ENCODE results near the gene TCIRG1. TPM values are rescaled to one million over a fixed set of nuclear protein-coding genes. Genes with fewer than 3 reads are reported as not detected.

The TCIRG1 gene
- total RNA-seq, 2 experiments from 2014 or later = 137 to 141 TPM

GRCh38 chr11:68015467-68015866 is 23.4 kb upstream of the TCIRG1 start:
- Mint-ChIP-seq H3K36me3 (ENCODE audit: low read depth) (no peaks in the 10 kb centered on the region), H3K4me1 (ENCODE audit: low read depth) (no peaks in the 10 kb centered on the region), H3K9me3 (no peaks in the 10 kb centered on the region), H3K27ac (no peak overlapping the region), H3K4me3 (no peak overlapping the region), H3K27me3 (ENCODE audit: low read depth) (peaks cover 4% of the 10 kb centered on the region)
- intact Hi-C loops (cut with micrococcal nuclease) = no loop called here
- CTCF ChIA-PET = interaction anchor here (0.7 kb wide), 1 partner anchor 191 kb away, joined by 4 read pairs; no protein-coding TSS in a partner anchor
- no peak for DNase-seq

GRCh38 chr11:68016161-68016903 is 22.5 kb upstream of the TCIRG1 start:
- CTCF ChIA-PET = interaction anchor here (0.7 kb wide), 1 partner anchor 190 kb away, joined by 4 read pairs; no protein-coding TSS in a partner anchor
- Mint-ChIP-seq H3K9me3 (no peaks in the 10 kb centered on the region), H3K4me1 (ENCODE audit: low read depth) (no peaks in the 10 kb centered on the region), H3K27me3 (ENCODE audit: low read depth) (peaks cover 4% of the 10 kb centered on the region), H3K4me3 (no peak overlapping the region), H3K27ac (no peak overlapping the region), H3K36me3 (ENCODE audit: low read depth) (no peaks in the 10 kb centered on the region)
- no peak for DNase-seq
- intact Hi-C loops (cut with micrococcal nuclease) = no loop called here

GRCh38 chr11:68016904-68017817 is 21.7 kb upstream of the TCIRG1 start:
- Mint-ChIP-seq H3K27me3 (ENCODE audit: low read depth) (no peaks in the 10 kb centered on the region), H3K9me3 (no peaks in the 10 kb centered on the region), H3K36me3 (ENCODE audit: low read depth) (no peaks in the 10 kb centered on the region), H3K27ac (no peak overlapping the region), H3K4me3 (no peak overlapping the region), H3K4me1 (ENCODE audit: low read depth) (no peaks in the 10 kb centered on the region)
- no peak for DNase-seq
- intact Hi-C loops (cut with micrococcal nuclease) = no loop called here
- CTCF ChIA-PET = no interaction called here

GRCh38 chr11:68017980-68018729 is 20.7 kb upstream of the TCIRG1 start:
- H3K27ac Mint-ChIP-seq = no peak overlapping the region
- intact Hi-C loops (cut with micrococcal nuclease) = no loop called here
- H3K36me3 Mint-ChIP-seq (ENCODE audit: low read depth) = no peaks in the 10 kb centered on the region
- CTCF ChIA-PET = no interaction called here
- no peak overlapping the region for H3K4me3 Mint-ChIP-seq
- no peaks in the 10 kb centered on the region for H3K9me3 Mint-ChIP-seq
- H3K4me1 Mint-ChIP-seq (ENCODE audit: low read depth) = no peaks in the 10 kb centered on the region
- no peak for DNase-seq
- no peaks in the 10 kb centered on the region for H3K27me3 Mint-ChIP-seq (ENCODE audit: low read depth)

- Mint-ChIP-seq H3K9me3 (no peaks in the 10 kb centered on the region), H3K27ac (no peak overlapping the region), H3K4me3 (no peak overlapping the region), H3K4me1 (ENCODE audit: low read depth) (no peaks in the 10 kb centered on the region), H3K36me3 (ENCODE audit: low read depth) (no peaks in the 10 kb centered on the region), H3K27me3 (ENCODE audit: low read depth) (no peaks in the 10 kb centered on the region)
- DNase-seq = no peak
- CTCF ChIA-PET = no interaction called here
- intact Hi-C loops (cut with micrococcal nuclease) = no loop called here
These were observed 20.1 kb upstream of the TCIRG1 start for GRCh38 chr11:68018730-68019190.

- Mint-ChIP-seq H3K27me3 (ENCODE audit: low read depth) (no peaks in the 10 kb centered on the region), H3K36me3 (ENCODE audit: low read depth) (no peaks in the 10 kb centered on the region), H3K4me3 (no peak overlapping the region), H3K27ac (no peak overlapping the region), H3K4me1 (ENCODE audit: low read depth) (no peaks in the 10 kb centered on the region), H3K9me3 (peaks cover 2% of the 10 kb centered on the region)
- intact Hi-C loops (cut with micrococcal nuclease) = no loop called here
- DNase-seq = no peak
- CTCF ChIA-PET = no interaction called here
These were observed 19.3 kb upstream of the TCIRG1 start for GRCh38 chr11:68019486-68019885.

GRCh38 chr11:68020575-68020974 is 18.2 kb upstream of the TCIRG1 start:
- Mint-ChIP-seq H3K27me3 (ENCODE audit: low read depth) (no peaks in the 10 kb centered on the region), H3K36me3 (ENCODE audit: low read depth) (peaks cover 8% of the 10 kb centered on the region), H3K4me3 (no peak overlapping the region), H3K4me1 (ENCODE audit: low read depth) (no peaks in the 10 kb centered on the region), H3K9me3 (peaks cover 7% of the 10 kb centered on the region), H3K27ac (no peak overlapping the region)
- intact Hi-C loops (cut with micrococcal nuclease) = no loop called here
- CTCF ChIA-PET = no interaction called here
- no peak for DNase-seq

- CTCF ChIA-PET = no interaction called here
- H3K4me3 Mint-ChIP-seq = no peak overlapping the region
- H3K27ac Mint-ChIP-seq = no peak overlapping the region
- H3K36me3 Mint-ChIP-seq (ENCODE audit: low read depth) = peaks cover 8% of the 10 kb centered on the region
- DNase-seq = no peak
- H3K27me3 Mint-ChIP-seq (ENCODE audit: low read depth) = no peaks in the 10 kb centered on the region
- intact Hi-C loops (cut with micrococcal nuclease) = no loop called here
- H3K9me3 Mint-ChIP-seq = peaks cover 7% of the 10 kb centered on the region
- no peaks in the 10 kb centered on the region for H3K4me1 Mint-ChIP-seq (ENCODE audit: low read depth)
These were observed 17.5 kb upstream of the TCIRG1 start for GRCh38 chr11:68021167-68021787.

GRCh38 chr11:68022531-68022930 is 16.3 kb upstream of the TCIRG1 start:
- intact Hi-C loops (cut with micrococcal nuclease) = no loop called here
- no peak overlapping the region for H3K27ac Mint-ChIP-seq
- H3K36me3 Mint-ChIP-seq (ENCODE audit: low read depth) = peaks cover 8% of the 10 kb centered on the region
- no peak overlapping the region for H3K4me3 Mint-ChIP-seq
- DNase-seq = no peak
- H3K4me1 Mint-ChIP-seq (ENCODE audit: low read depth) = no peaks in the 10 kb centered on the region
- H3K27me3 Mint-ChIP-seq (ENCODE audit: low read depth) = no peaks in the 10 kb centered on the region
- peaks cover 7% of the 10 kb centered on the region for H3K9me3 Mint-ChIP-seq
- CTCF ChIA-PET = no interaction called here

GRCh38 chr11:68024508-68024907 is 14.3 kb upstream of the TCIRG1 start:
- Mint-ChIP-seq H3K27me3 (ENCODE audit: low read depth) (no peaks in the 10 kb centered on the region), H3K4me3 (no peak overlapping the region), H3K27ac (no peak overlapping the region), H3K36me3 (ENCODE audit: low read depth) (peaks cover 10% of the 10 kb centered on the region), H3K9me3 (peaks cover 7% of the 10 kb centered on the region), H3K4me1 (ENCODE audit: low read depth) (peaks cover 9% of the 10 kb centered on the region)
- intact Hi-C loops (cut with micrococcal nuclease) = no loop called here
- CTCF ChIA-PET = no interaction called here
- no peak for DNase-seq

- Mint-ChIP-seq H3K36me3 (ENCODE audit: low read depth) (peaks cover 10% of the 10 kb centered on the region), H3K27me3 (ENCODE audit: low read depth) (no peaks in the 10 kb centered on the region), H3K27ac (no peak overlapping the region), H3K9me3 (peaks cover 7% of the 10 kb centered on the region), H3K4me1 (ENCODE audit: low read depth) (peaks cover 14% of the 10 kb centered on the region), H3K4me3 (no peak overlapping the region)
- DNase-seq = no peak
- intact Hi-C loops (cut with micrococcal nuclease) = no loop called here
- CTCF ChIA-PET = interaction anchor here (0.5 to 0.7 kb wide), 2 partner anchors 182 to 184 kb away, joined by 4 read pairs; no protein-coding TSS in a partner anchor
These were observed 13.8 kb upstream of the TCIRG1 start for GRCh38 chr11:68025047-68025446.

Measured in activated naive CD4-positive, alpha-beta T cell treated with anti-CD3 and anti-CD28 coated beads for 36 hours (primary cell).